GM10847 (cell line): Measurements from ENCODE around the gene HPCAL1.

Experiments used
- POLR2A ChIP-seq: IDR thresholded peaks from 2 replicates; pipeline ENCODE4 v1.6.1; 2011; ENCODE audit not compliant: insufficient read length; ENCODE audit errors: extremely low read depth

Gene HPCAL1

DNA sequence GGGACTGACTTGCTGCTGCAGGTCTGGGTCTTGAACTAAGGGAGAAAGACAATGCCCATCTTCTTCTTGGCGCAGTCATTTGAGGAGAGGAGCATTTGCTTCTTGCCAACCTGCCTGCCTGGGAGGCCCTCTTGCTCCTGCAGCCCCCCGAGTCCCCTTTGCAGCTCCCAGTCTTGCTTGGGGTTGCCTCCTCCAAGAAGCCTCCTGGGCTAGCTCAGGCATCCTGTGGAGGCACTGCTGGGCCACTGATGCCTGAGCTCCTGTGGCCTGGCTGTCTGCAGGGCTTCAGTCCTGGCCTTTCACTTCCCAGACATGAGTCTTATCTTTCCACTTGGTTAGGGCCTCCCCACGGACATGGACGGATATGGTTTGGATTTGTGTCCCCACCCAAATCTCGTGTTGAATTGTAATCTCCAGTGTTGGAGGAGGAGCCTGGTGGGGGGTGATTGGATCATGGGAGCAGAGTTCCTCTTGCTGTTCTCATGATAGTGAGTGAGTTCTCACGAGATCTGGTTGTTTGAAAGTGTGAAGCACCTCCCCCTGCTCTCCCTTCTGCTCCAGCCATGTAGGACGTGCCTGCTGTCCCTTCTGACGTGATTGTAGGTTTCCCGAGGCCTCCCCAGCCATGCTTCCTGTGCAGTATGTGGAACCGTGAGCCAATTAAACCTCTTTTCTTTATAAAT lies 17.3 kb downstream of the HPCAL1 start:
- no peak for TF ChIP-seq POLR2A

DNA sequence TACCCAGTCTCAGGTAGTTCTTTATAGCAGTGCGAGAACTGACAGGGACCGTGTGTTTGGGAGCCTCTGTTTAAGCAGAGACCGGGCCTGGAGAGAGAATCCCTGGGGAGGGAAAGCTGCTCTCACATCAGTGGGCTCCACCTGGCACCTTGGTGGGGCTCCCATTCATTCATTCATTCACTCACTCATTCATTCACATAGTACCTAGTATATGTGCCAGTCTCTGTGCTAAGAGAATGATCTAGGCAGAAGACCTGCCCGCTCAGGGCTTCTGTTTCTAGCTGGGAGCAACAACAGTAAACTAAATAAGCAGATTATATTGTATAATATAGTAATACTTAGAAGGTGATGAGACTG lies 17.8 kb downstream of the HPCAL1 start:
- TF ChIP-seq POLR2A: no peak

DNA sequence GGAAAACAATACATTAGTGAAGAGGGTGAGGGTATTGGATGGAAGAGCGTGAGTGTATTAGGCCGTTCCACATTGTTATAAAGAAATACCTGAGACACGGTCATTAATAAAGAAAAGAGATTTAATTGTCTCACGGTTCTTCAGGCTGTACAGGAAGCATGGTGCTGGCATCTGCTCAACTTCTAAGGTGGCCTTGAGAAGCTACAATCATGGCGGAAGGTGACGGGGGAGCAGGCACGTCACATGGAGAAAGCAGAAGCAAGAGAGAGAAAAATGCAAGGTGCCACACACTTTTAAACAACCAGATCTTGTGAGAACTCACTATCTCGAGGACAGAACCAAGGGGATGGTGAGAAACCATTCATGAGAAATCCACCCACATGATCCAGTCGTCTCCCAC lies 18.2 kb downstream of the HPCAL1 start:
- no peak for TF ChIP-seq POLR2A

DNA sequence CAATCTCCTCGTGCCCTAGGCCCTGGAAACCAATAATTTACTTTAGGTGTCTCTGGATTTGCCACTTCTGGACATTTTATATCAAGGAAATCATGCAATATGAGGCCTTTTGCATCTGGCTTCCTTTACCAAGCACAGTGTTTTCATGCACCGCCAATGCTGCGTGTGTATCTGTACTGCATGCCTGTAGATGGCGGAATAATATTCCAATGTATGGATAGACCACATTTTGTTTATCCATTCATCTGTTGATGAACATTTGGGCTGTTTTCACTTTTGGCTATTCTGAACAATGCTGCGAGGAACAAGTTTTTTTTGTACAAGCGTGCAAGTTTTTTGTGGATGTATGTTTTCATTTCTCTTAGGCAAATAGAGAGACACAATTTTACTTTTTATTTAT lies 18.9 kb downstream of the HPCAL1 start:
- no peak for TF ChIP-seq POLR2A

DNA sequence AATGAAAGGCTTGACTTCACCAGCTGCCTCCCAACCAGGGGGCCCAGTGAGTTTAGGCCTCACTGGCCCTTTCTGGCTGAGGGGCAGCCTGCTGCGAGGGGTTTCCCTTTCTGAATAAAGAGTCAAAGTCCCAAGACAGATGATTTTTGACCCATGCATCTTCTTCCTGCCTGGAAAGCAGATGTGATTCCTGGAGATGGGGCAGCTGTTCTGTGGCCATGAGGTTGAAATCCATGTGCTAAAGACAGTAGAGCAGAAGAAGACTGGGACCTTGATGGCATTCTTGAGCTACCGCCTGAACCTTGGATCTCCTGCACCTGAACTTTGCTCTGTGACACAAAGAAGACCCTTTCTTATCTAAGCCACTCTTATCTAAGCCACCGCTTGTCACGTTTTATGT lies 19.8 kb downstream of the HPCAL1 start:
- no peak for TF ChIP-seq POLR2A

DNA sequence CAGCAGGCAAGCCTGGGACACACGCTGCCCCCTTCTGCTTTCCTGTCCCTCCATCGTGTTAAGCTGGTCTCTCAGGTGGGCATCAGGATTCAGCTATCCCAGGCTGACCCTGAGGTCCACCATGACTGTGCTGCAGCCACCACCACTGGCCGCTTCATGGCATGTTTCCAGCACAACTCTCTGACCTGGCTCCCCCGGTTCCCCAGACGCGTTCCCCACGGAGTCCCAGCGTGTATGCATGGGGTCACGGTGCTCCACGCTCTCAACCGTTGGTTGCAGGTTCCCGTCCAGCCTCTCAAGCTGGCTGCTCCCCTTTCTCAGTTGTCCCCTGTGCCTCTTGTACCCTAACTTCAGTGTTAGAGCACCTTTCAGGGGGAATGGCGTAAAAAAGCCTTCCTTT lies 20.3 kb downstream of the HPCAL1 start:
- no peak for TF ChIP-seq POLR2A

DNA sequence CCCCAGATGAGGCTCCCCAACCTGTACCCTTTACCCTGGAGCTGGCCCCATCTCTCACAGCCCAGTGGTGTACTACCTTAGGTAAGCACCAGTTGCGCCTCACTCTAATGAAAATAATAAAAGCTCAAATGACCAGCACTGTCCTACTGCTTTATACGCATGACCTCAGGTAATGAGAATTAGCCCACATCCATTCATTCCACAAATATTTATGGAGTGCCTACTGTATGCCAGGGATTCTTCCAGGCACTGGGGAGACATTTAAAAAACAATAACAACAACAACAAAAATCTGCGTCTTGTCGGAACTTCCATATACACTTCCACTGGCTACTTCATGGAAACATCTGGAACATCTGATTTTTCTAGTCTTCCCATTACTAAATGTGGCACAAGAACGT lies 20.8 kb downstream of the HPCAL1 start:
- TF ChIP-seq POLR2A: no peak

DNA sequence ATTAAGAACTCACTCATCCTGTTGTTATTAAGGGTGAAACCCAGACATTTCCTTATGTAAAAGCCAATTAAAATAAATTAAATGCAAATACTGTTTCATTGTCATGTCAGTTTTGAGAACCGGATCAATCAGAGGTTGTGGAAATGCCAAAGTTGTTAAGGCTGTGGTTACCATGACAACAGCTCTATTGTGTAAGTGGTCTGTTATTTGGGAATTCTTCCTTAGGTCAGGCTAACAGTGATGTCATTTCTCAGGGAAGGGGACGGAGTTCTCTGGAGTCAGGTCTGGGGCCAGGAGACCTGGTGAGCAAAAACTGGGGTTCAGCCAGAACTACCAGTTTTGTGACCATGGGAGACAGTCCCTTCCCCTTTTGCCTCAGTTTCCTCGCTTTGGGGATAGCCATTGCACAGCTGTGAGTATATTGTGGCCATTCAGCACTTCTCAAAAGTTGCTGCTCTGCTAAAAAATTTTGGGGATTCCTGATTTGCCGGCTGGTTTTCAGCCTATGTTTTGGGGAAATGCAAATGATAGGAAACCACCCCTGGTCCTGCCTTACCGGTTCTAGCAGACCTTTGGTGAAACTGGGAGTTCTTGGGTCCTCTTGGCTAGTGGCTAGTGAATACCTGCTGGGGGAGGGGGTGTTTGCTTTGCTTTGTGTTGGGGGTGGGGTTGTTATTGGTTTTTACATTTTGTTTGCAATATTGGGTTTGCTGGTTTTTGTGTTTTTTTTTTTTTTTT lies 21.6 kb downstream of the HPCAL1 start:
- no peak for TF ChIP-seq POLR2A

DNA sequence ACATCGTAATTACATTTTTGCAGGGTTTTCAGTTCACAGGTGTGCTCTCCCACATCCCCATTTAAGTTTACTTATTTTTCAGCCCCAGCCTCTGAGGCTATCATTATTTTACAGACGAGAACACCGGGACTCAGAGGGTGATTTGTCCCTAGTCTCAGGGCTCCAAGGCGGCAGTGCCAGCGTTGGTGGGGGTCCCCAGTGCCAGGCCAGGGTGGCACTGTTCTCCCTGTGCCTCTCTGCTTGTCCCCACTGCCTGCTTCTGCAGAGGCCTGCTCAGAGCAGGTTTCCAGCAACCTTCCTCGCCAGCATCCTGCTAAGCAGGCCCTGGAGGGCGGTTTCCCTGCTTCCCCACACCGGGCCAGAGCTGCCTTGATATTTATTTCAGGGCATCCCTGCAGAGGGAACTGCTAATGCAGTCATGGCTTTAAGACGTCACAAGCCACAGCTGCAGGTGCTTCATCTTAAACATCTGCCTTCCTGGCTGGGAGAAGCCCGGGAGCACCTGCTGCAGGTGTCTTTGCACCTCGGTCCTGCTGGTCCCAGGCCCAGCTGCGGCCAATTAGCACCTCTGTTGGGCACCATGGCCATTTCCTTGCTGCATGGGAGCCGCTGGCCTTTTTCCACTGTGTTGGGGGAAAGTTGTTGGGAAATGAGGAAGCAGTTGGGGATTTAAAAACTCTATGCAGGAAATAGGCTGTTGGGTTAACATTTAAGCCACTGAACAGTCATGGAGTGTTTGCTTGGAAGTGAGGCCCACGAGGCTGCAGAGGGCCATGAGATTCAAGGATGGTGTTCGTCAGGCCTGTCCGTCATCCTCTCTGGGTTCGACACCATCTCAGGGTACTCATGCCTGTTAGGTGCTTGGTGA lies 22.8 kb downstream of the HPCAL1 start:
- TF ChIP-seq POLR2A: no peak

DNA sequence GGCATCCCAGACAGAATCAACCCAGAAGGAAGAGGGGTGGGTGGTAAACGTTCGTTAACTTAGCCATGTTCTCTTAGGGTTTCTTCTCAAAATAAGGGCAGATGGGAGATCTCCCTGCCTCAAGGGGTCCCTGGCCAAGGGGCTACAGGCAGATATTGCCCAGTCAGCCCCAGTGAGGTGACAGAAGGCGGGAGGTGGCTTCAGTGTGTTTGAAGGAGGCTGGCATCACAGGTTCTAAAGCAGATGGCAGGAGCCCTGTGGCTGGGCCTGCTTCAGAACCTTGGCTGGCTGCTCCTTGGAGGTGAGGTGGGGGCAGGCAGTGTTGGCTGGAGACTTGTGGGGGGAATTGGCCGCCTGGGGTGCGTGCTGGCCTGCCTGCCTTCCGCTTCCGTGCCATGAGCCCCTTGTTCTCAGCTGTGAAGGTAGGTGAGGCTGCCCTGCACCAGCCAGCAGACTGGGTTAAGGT lies 23.5 kb downstream of the HPCAL1 start:
- TF ChIP-seq POLR2A: no peak

DNA sequence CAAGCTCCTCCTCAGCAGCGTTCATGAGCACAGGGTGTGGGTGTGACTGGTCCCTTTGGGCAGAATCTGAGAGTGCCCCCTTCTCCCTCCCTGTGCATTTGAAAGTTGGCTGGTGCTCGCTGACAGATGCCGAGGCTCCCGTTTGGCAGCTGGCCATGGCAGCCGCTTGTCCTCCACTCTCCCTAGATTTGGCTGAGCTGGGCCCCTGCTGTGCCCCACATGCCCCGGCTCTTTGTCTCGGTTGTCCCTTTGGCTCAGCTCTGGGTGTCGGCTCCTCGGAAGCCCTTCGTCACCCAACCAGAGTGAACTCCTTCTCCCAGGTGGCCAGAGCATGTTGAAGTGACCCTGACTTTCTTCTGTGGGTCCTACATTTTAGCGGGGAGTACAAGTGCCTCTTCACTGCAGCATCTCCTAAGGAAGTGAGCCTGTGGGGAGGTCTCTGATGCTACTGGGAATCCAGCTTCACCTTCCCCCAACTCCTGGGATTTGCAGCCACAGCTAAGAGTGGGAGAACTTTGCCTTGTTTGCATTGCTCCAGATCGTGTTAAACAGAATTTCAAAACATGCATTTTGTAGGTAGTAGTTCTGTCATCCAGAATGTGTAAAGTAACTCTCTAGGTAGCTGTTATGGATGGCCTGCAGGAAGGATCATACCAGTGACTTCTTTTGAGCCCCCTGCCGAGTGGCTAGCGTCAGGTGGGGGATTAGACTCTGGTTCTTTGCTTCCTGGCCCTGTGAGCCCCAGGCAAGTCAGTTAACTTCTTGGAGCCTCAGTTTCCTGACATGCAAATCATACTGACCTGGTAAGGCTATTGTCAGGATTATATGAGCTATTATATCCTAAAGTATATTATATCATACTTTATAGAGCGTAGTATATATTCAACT lies 24.2 kb downstream of the HPCAL1 start:
- no peak for TF ChIP-seq POLR2A

DNA sequence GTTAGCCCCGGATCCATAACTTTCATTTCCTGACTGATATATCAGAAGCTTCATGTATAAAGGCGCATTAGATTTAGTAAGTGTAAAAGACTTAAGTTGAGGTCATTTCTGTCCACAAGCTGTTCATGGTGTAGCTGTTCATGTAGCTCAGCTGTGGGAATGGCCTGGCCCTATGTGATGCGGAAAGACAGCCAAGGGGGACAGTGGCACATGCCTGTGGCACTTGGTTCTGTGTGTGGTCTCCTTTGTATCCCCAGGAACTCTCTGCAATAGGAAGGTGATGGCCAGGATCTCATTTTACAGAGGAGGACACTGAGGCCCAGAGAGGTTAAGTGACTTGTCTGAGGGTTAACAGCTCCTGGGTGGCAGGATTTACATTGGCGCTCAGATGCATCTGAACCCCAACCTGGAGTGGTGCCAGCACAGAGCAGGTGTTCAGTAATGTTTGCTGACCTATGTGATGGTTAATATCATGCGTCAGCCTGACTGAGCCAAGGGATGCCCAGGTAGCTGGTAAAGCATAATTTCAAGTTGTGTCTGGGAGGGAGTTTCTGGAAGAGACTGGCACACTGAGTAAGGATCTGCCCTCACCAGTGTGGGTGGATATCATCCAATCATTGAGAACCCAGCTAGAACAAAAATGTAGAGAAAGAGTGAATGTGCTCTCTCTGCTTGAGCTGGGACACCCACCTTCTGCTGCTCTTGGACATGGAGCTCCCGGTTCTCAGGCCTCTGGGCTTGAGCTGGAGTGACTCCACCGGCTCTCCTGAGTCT lies 25.4 kb downstream of the HPCAL1 start:
- no peak for TF ChIP-seq POLR2A

DNA sequence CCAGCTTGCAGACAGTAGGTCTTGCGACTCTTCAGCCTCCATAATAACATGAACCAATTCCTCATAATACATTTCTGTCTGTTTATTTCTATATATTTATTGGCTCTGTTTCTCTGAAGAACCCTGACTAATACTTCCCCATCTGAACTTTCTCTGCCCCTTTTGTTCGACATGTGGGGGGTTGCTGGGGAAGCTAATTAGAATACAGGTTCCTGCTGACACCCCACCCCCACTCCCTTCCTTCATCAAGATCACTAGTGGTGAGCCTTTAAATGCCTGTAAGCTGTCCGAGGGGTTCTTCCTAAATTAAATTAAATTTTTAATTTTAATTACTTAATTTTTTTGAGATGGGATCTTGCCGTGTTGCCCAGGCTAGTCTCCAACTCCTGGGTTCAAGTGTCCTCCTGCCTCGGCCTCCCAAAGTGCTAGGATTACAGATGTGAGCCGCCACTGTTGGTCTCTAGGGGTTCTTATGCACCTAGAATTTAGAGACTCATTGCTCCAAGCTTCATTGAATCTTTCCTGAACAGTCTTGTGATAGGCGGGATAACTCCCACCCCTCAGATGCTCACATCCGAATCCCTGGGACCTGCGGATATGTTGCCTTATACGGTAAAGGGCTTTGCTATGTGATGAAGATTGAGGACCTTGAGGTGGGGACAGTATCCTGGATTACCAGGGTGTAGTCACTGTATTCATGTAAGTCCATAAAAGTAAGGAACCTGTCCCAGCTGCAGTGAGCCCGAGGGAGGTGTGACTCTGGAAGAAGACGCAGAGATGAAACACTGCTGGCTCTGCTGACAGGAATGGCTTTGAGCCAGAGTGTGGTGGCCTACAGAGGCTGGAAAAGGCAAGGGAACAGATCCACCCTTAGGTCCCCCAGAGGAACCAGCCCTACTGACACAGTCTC lies 26.2 kb downstream of the HPCAL1 start:
- no peak for TF ChIP-seq POLR2A
